Mononuclear cell (primary cell): Measurements from ENCODE around the gene NINJ1. TPM values are rescaled to one million over a fixed set of nuclear protein-coding genes. Genes with fewer than 3 reads are reported as not detected.

Source experiments
- H3K27me3 ChIP-seq: 2 replicates; pipeline ENCODE4 v1.6.0; 2011; ENCODE audit warnings: low read length, control low read depth; ENCODE audit not compliant: insufficient read depth
- H3K4me1 ChIP-seq: 2 replicates; pipeline ENCODE4 v1.5.1; 2011; ENCODE audit warnings: mild to moderate bottlenecking, low read length, control low read depth; ENCODE audit not compliant: insufficient read depth
- H3K4me3 ChIP-seq: 2 replicates; pipeline ENCODE4 v1.5.1; 2011; ENCODE audit warnings: mild to moderate bottlenecking, low read length, moderate library complexity
- H3K9me3 ChIP-seq: 2 replicates; pipeline ENCODE4 v1.5.1; 2011; ENCODE audit warnings: low read depth, mild to moderate bottlenecking, control low read depth, low read length
- total RNA-seq: library from RNA; depleted of rRNA; stranded (reverse); fragments of >200 nt; gene quantifications from one replicate; pipeline ENCODE4 v1.2.3, GENCODE V29; 2012

The NINJ1 gene
- total RNA-seq, 1 donor = 234 TPM

- Histone ChIP-seq H3K9me3 (no peaks in the 10 kb centered on the region), H3K27me3 (no peaks in the 10 kb centered on the region), H3K4me1 (peaks cover 74% of the 10 kb centered on the region), H3K4me3 (peak overlapping the region; percentile 46)
Measured at GRCh38 chr9:93095205-93096130, 38.6 kb downstream of the NINJ1 start.

GRCh38 chr9:93094658-93095204 lies 39.3 kb downstream of the NINJ1 start:
- Histone ChIP-seq H3K27me3 (no peaks in the 10 kb centered on the region), H3K9me3 (no peaks in the 10 kb centered on the region), H3K4me3 (peak overlapping the region; percentile 46), H3K4me1 (peaks cover 67% of the 10 kb centered on the region)

- Histone ChIP-seq H3K27me3 (no peaks in the 10 kb centered on the region), H3K4me3 (no peak overlapping the region), H3K9me3 (no peaks in the 10 kb centered on the region), H3K4me1 (peaks cover 60% of the 10 kb centered on the region)
Measured at GRCh38 chr9:93093877-93094657, 40.0 kb downstream of the NINJ1 start.

- Histone ChIP-seq H3K4me1 (peaks cover 52% of the 10 kb centered on the region), H3K9me3 (no peaks in the 10 kb centered on the region), H3K4me3 (no peak overlapping the region), H3K27me3 (no peaks in the 10 kb centered on the region)
Measured at GRCh38 chr9:93093127-93093876, 40.7 kb downstream of the NINJ1 start.

GRCh38 chr9:93092251-93092991 lies 41.6 kb downstream of the NINJ1 start:
- no peaks in the 10 kb centered on the region for H3K27me3 ChIP-seq
- no peaks in the 10 kb centered on the region for H3K9me3 ChIP-seq
- H3K4me3 ChIP-seq = no peak overlapping the region
- H3K4me1 ChIP-seq = peaks cover 43% of the 10 kb centered on the region

GRCh38 chr9:93091453-93092081 lies 42.5 kb downstream of the NINJ1 start:
- Histone ChIP-seq H3K27me3 (no peaks in the 10 kb centered on the region), H3K9me3 (no peaks in the 10 kb centered on the region), H3K4me3 (no peak overlapping the region), H3K4me1 (peaks cover 35% of the 10 kb centered on the region)

GRCh38 chr9:93091056-93091452 lies 43.0 kb downstream of the NINJ1 start:
- Histone ChIP-seq H3K4me1 (peaks cover 33% of the 10 kb centered on the region), H3K4me3 (no peak overlapping the region), H3K9me3 (no peaks in the 10 kb centered on the region), H3K27me3 (no peaks in the 10 kb centered on the region)

GRCh38 chr9:93090091-93090655 lies 43.9 kb downstream of the NINJ1 start:
- H3K4me3 ChIP-seq = no peak overlapping the region
- no peaks in the 10 kb centered on the region for H3K9me3 ChIP-seq
- H3K4me1 ChIP-seq = peaks cover 32% of the 10 kb centered on the region
- no peaks in the 10 kb centered on the region for H3K27me3 ChIP-seq

- H3K4me1 ChIP-seq = peaks cover 25% of the 10 kb centered on the region
- H3K9me3 ChIP-seq = no peaks in the 10 kb centered on the region
- H3K4me3 ChIP-seq = no peak overlapping the region
- H3K27me3 ChIP-seq = no peaks in the 10 kb centered on the region
Measured at GRCh38 chr9:93089481-93089991, 44.5 kb downstream of the NINJ1 start.

GRCh38 chr9:93089024-93089423 lies 45.0 kb downstream of the NINJ1 start:
- H3K27me3 ChIP-seq = no peaks in the 10 kb centered on the region
- H3K4me1 ChIP-seq = peaks cover 23% of the 10 kb centered on the region
- no peak overlapping the region for H3K4me3 ChIP-seq
- no peaks in the 10 kb centered on the region for H3K9me3 ChIP-seq

GRCh38 chr9:93088656-93089015 lies 45.4 kb downstream of the NINJ1 start:
- Histone ChIP-seq H3K4me1 (peaks cover 23% of the 10 kb centered on the region), H3K27me3 (no peaks in the 10 kb centered on the region), H3K4me3 (no peak overlapping the region), H3K9me3 (no peaks in the 10 kb centered on the region)

- no peak overlapping the region for H3K4me3 ChIP-seq
- H3K27me3 ChIP-seq = no peaks in the 10 kb centered on the region
- peaks cover 23% of the 10 kb centered on the region for H3K4me1 ChIP-seq
- no peaks in the 10 kb centered on the region for H3K9me3 ChIP-seq
Measured at GRCh38 chr9:93087971-93088655, 45.9 kb downstream of the NINJ1 start.
